Loucy (cell line): ENCODE measurements around the gene PPP2R2B.
"Not testable (repeated sequence)": the region's sequence is repeated elsewhere in the genome, so short reads cannot be mapped to it uniquely, and the experiment has no call there.

Source experiments
- EZH2phosphoT487 ChIP-seq: fragments of 200-600 bp; IDR thresholded peaks from 2 replicates; pipeline ENCODE4 v1.6.1; 2018; ENCODE audit warnings: antibody characterized with exemption, mild to moderate bottlenecking, moderate library complexity, borderline replicate concordance
- TF ChIP-seq, protein P1 (sequence below): fragments of 200-600 bp; sonication (generic); conservative IDR thresholded peaks from 2 replicates; pipeline ENCODE4 v1.5.1; 2014; ENCODE audit warnings: mild to moderate bottlenecking, antibody characterized with exemption, low read length

DNA sequence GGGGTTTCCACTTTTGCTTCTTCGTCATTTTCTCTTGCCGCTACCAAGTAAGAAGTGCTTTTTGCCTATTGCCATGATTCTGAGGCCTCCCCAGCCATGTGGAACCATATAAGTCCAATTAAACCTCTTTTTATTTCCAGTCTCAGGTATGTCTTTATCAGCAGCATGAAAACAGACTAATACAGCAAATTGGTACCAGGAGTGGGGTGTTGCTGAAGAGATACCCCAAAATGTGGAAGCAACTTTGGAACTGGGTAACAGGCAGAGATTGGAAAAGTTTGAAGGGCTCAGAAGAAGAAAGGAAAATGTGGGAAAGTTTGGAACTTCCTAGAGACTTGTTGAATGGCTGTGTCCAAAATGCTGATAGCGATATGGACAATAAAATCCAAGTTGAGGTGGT, 149.8 kb downstream of the PPP2R2B start:
- TF ChIP-seq, protein P1, sequence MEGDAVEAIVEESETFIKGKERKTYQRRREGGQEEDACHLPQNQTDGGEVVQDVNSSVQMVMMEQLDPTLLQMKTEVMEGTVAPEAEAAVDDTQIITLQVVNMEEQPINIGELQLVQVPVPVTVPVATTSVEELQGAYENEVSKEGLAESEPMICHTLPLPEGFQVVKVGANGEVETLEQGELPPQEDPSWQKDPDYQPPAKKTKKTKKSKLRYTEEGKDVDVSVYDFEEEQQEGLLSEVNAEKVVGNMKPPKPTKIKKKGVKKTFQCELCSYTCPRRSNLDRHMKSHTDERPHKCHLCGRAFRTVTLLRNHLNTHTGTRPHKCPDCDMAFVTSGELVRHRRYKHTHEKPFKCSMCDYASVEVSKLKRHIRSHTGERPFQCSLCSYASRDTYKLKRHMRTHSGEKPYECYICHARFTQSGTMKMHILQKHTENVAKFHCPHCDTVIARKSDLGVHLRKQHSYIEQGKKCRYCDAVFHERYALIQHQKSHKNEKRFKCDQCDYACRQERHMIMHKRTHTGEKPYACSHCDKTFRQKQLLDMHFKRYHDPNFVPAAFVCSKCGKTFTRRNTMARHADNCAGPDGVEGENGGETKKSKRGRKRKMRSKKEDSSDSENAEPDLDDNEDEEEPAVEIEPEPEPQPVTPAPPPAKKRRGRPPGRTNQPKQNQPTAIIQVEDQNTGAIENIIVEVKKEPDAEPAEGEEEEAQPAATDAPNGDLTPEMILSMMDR = not testable (repeated sequence)
- not testable (repeated sequence) for TF ChIP-seq EZH2phosphoT487
